ENCODE data around the gene ASB16. TPM values are rescaled to one million over a fixed set of nuclear protein-coding genes. Genes with fewer than 3 reads are reported as not detected.
A peak's percentile ranks its signal among the peaks of the same experiment; 100 is the strongest.

ASB16 gene
- total RNA-seq, 1 experiment from 2014 or later: 0.11 TPM

GRCh38 chr17:44152875-44153274 is 17.6 kb upstream of the ASB16 start:
- peak overlapping the region; percentile 43 for H3K27ac Mint-ChIP-seq
- H3K4me3 Mint-ChIP-seq: no peak overlapping the region
- H3K36me3 Mint-ChIP-seq: peaks cover 63% of the 10 kb centered on the region
- ChIA-PET POLR2A (interaction anchor here (0.6 kb wide), 1 partner anchor 72 kb away, joined by 3 read pairs; no protein-coding TSS in a partner anchor), CTCF (no interaction called here)
- ATAC-seq: no peak
- H3K27me3 Mint-ChIP-seq (ENCODE audit: low read depth): no peaks in the 10 kb centered on the region
- TF ChIP-seq, protein P1, sequence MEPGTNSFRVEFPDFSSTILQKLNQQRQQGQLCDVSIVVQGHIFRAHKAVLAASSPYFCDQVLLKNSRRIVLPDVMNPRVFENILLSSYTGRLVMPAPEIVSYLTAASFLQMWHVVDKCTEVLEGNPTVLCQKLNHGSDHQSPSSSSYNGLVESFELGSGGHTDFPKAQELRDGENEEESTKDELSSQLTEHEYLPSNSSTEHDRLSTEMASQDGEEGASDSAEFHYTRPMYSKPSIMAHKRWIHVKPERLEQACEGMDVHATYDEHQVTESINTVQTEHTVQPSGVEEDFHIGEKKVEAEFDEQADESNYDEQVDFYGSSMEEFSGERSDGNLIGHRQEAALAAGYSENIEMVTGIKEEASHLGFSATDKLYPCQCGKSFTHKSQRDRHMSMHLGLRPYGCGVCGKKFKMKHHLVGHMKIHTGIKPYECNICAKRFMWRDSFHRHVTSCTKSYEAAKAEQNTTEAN (CRISPR knock-in tag; IDR thresholded peaks at IDR 0.05): no peak
- TF ChIP-seq ELF4 (CRISPR knock-in tag; IDR thresholded peaks at IDR 0.05; ENCODE audit: low read depth): no peak
- TF ChIP-seq NFYB (CRISPR knock-in tag; conservative IDR thresholded peaks at IDR 0.05; ENCODE audit: low read depth): no peak
- TF ChIP-seq, protein P2, sequence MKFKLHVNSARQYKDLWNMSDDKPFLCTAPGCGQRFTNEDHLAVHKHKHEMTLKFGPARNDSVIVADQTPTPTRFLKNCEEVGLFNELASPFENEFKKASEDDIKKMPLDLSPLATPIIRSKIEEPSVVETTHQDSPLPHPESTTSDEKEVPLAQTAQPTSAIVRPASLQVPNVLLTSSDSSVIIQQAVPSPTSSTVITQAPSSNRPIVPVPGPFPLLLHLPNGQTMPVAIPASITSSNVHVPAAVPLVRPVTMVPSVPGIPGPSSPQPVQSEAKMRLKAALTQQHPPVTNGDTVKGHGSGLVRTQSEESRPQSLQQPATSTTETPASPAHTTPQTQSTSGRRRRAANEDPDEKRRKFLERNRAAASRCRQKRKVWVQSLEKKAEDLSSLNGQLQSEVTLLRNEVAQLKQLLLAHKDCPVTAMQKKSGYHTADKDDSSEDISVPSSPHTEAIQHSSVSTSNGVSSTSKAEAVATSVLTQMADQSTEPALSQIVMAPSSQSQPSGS (CRISPR knock-in tag; IDR thresholded peaks at IDR 0.05; ENCODE audit: borderline replicate concordance, low read depth): no peak
- TF ChIP-seq ZNF425 (CRISPR knock-in tag; conservative IDR thresholded peaks at IDR 0.05): no peak
- no peak for TF ChIP-seq ZNF532 (CRISPR knock-in tag; IDR thresholded peaks at IDR 0.05; ENCODE audit: borderline replicate concordance)
- TF ChIP-seq, protein P3, sequence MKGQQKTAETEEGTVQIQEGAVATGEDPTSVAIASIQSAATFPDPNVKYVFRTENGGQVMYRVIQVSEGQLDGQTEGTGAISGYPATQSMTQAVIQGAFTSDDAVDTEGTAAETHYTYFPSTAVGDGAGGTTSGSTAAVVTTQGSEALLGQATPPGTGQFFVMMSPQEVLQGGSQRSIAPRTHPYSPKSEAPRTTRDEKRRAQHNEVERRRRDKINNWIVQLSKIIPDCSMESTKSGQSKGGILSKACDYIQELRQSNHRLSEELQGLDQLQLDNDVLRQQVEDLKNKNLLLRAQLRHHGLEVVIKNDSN (CRISPR knock-in tag; IDR thresholded peaks at IDR 0.05): no peak
- TF ChIP-seq, protein P4, sequence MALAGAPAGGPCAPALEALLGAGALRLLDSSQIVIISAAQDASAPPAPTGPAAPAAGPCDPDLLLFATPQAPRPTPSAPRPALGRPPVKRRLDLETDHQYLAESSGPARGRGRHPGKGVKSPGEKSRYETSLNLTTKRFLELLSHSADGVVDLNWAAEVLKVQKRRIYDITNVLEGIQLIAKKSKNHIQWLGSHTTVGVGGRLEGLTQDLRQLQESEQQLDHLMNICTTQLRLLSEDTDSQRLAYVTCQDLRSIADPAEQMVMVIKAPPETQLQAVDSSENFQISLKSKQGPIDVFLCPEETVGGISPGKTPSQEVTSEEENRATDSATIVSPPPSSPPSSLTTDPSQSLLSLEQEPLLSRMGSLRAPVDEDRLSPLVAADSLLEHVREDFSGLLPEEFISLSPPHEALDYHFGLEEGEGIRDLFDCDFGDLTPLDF (CRISPR knock-in tag; IDR thresholded peaks at IDR 0.05): no peak
- TF ChIP-seq ATF6 (CRISPR knock-in tag; IDR thresholded peaks at IDR 0.05): no peak
- TF ChIP-seq KAT7 (CRISPR knock-in tag; IDR thresholded peaks at IDR 0.05; ENCODE audit: borderline replicate concordance): no peak
- no peak for TF ChIP-seq GTF2I (CRISPR knock-in tag; conservative IDR thresholded peaks at IDR 0.05)
- TF ChIP-seq, protein P5, sequence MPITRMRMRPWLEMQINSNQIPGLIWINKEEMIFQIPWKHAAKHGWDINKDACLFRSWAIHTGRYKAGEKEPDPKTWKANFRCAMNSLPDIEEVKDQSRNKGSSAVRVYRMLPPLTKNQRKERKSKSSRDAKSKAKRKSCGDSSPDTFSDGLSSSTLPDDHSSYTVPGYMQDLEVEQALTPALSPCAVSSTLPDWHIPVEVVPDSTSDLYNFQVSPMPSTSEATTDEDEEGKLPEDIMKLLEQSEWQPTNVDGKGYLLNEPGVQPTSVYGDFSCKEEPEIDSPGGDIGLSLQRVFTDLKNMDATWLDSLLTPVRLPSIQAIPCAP (CRISPR knock-in tag; IDR thresholded peaks at IDR 0.05): no peak
- TF ChIP-seq, protein P6, sequence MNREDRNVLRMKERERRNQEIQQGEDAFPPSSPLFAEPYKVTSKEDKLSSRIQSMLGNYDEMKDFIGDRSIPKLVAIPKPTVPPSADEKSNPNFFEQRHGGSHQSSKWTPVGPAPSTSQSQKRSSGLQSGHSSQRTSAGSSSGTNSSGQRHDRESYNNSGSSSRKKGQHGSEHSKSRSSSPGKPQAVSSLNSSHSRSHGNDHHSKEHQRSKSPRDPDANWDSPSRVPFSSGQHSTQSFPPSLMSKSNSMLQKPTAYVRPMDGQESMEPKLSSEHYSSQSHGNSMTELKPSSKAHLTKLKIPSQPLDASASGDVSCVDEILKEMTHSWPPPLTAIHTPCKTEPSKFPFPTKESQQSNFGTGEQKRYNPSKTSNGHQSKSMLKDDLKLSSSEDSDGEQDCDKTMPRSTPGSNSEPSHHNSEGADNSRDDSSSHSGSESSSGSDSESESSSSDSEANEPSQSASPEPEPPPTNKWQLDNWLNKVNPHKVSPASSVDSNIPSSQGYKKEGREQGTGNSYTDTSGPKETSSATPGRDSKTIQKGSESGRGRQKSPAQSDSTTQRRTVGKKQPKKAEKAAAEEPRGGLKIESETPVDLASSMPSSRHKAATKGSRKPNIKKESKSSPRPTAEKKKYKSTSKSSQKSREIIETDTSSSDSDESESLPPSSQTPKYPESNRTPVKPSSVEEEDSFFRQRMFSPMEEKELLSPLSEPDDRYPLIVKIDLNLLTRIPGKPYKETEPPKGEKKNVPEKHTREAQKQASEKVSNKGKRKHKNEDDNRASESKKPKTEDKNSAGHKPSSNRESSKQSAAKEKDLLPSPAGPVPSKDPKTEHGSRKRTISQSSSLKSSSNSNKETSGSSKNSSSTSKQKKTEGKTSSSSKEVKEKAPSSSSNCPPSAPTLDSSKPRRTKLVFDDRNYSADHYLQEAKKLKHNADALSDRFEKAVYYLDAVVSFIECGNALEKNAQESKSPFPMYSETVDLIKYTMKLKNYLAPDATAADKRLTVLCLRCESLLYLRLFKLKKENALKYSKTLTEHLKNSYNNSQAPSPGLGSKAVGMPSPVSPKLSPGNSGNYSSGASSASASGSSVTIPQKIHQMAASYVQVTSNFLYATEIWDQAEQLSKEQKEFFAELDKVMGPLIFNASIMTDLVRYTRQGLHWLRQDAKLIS (CRISPR knock-in tag; IDR thresholded peaks at IDR 0.05; ENCODE audit: borderline replicate concordance): no peak
- no peak for TF ChIP-seq MXD4 (CRISPR knock-in tag; IDR thresholded peaks at IDR 0.05; ENCODE audit: borderline replicate concordance)
- DNase-seq (ENCODE audit: low spot score): no peak
- H3K9me3 Mint-ChIP-seq: no peaks in the 10 kb centered on the region
- H3K4me1 Mint-ChIP-seq: no peaks in the 10 kb centered on the region
